NB4 (cell line): ENCODE results near the gene SIRT1.

ENCODE experiments used
- POLR2A ChIP-seq: IDR thresholded peaks from 2 replicates; pipeline ENCODE4 v1.6.1; 2011; ENCODE audit warnings: mild to moderate bottlenecking; ENCODE audit not compliant: insufficient read length; ENCODE audit errors: extremely low read depth
- TF ChIP-seq, protein P1 (sequence below): IDR thresholded peaks from one replicate; pipeline ENCODE4 v1.5.1; 2012; ENCODE audit warnings: low read depth, low read length

- TF ChIP-seq, protein P1, sequence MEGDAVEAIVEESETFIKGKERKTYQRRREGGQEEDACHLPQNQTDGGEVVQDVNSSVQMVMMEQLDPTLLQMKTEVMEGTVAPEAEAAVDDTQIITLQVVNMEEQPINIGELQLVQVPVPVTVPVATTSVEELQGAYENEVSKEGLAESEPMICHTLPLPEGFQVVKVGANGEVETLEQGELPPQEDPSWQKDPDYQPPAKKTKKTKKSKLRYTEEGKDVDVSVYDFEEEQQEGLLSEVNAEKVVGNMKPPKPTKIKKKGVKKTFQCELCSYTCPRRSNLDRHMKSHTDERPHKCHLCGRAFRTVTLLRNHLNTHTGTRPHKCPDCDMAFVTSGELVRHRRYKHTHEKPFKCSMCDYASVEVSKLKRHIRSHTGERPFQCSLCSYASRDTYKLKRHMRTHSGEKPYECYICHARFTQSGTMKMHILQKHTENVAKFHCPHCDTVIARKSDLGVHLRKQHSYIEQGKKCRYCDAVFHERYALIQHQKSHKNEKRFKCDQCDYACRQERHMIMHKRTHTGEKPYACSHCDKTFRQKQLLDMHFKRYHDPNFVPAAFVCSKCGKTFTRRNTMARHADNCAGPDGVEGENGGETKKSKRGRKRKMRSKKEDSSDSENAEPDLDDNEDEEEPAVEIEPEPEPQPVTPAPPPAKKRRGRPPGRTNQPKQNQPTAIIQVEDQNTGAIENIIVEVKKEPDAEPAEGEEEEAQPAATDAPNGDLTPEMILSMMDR = no peak
- no peak for TF ChIP-seq POLR2A
These were observed 645 bp upstream of the SIRT1 start for GRCh38 chr10:67883710-67884312.
